ENCODE data around the gene NDST1. TPM values are rescaled to one million over a fixed set of nuclear protein-coding genes. Genes with fewer than 3 reads are reported as not detected.

NDST1 gene
- total RNA-seq, 6 donors from 2014 or later, result 81.7 to 265 (median 166) TPM

- Histone ChIP-seq H3K4me3 (no peak overlapping the region), H3K4me1 (peaks cover 7 to 18% (median 15%) of the 10 kb centered on the region in 4 donors), H3K9me3 (no peaks in the 10 kb centered on the region), H3K36me3 (peaks cover 34 to 82% (median 46%) of the 10 kb centered on the region in 4 donors), H3K27me3 (no peaks in the 10 kb centered on the region), H3K27ac (peak overlapping the region in 1 of 4 donors; percentile 56)
- ATAC-seq (ENCODE audit: low FRiP score in 2 of 2), result no peak
- WGBS, 2 donors, result 57 to 82% methylated on average over 5 of the region's 5 CpGs
- TF ChIP-seq EP300 (IDR thresholded peaks at IDR 0.05) (no peak), POLR2A (IDR thresholded peaks at IDR 0.05) (no peak), CTCF (IDR thresholded peaks at IDR 0.05) (no peak), POLR2AphosphoS5 (IDR thresholded peaks at IDR 0.05) (no peak)
- DNase-seq, result no peak
Measured at GRCh38 chr5:150532996-150533395, 25.1 kb downstream of the NDST1 start.

GRCh38 chr5:150534811-150535210 is 26.9 kb downstream of the NDST1 start:
- no peak overlapping the region for H3K4me3 ChIP-seq
- TF ChIP-seq CTCF (IDR thresholded peaks at IDR 0.05), result no peak
- TF ChIP-seq POLR2A (IDR thresholded peaks at IDR 0.05), result no peak
- TF ChIP-seq EP300 (IDR thresholded peaks at IDR 0.05), result no peak
- TF ChIP-seq POLR2AphosphoS5 (IDR thresholded peaks at IDR 0.05), result no peak
- no peaks in the 10 kb centered on the region for H3K27me3 ChIP-seq
- no peaks in the 10 kb centered on the region for H3K9me3 ChIP-seq
- H3K27ac ChIP-seq, result no peak overlapping the region
- ATAC-seq (ENCODE audit: low FRiP score in 2 of 2) (no peak), DNase-seq (no peak)
- H3K4me1 ChIP-seq, result peaks cover 4 to 12% (median 5%) of the 10 kb centered on the region in 4 donors
- peaks cover 47 to 87% (median 55%) of the 10 kb centered on the region in 4 donors for H3K36me3 ChIP-seq
- WGBS, 2 donors, result 83 to 92% methylated on average over 1 to 8 of the region's 9 CpGs

GRCh38 chr5:150535611-150536010 is 27.7 kb downstream of the NDST1 start:
- H3K4me1 ChIP-seq, result peaks cover 4 to 12% (median 6%) of the 10 kb centered on the region in 4 donors
- DNase-seq (peak in 1 of 2 donors; percentile 47), ATAC-seq (ENCODE audit: low FRiP score in 2 of 2) (no peak)
- 92 to 95% methylated on average over 14 of the region's 14 CpGs for WGBS, 2 donors
- no peaks in the 10 kb centered on the region for H3K27me3 ChIP-seq
- H3K36me3 ChIP-seq, result peaks cover 52 to 95% (median 63%) of the 10 kb centered on the region in 4 donors
- no peaks in the 10 kb centered on the region for H3K9me3 ChIP-seq
- H3K27ac ChIP-seq, result no peak overlapping the region
- no peak overlapping the region for H3K4me3 ChIP-seq
- TF ChIP-seq POLR2A (IDR thresholded peaks at IDR 0.05) (no peak), CTCF (IDR thresholded peaks at IDR 0.05) (no peak), POLR2AphosphoS5 (IDR thresholded peaks at IDR 0.05) (no peak), EP300 (IDR thresholded peaks at IDR 0.05) (no peak)

- TF ChIP-seq POLR2AphosphoS5 (IDR thresholded peaks at IDR 0.05) (no peak), POLR2A (IDR thresholded peaks at IDR 0.05) (no peak), EP300 (IDR thresholded peaks at IDR 0.05) (no peak), CTCF (IDR thresholded peaks at IDR 0.05) (no peak)
- 84 to 95% methylated on average over 8 of the region's 8 CpGs for WGBS, 2 donors
- no peak for ATAC-seq (ENCODE audit: low FRiP score in 2 of 2)
- H3K4me3 ChIP-seq, result no peak overlapping the region
- no peak for DNase-seq
- peaks cover 46 to 91% (median 64%) of the 10 kb centered on the region in 4 donors for H3K36me3 ChIP-seq
- no peaks in the 10 kb centered on the region for H3K27me3 ChIP-seq
- no peaks in the 10 kb centered on the region for H3K9me3 ChIP-seq
- peak overlapping the region in 3 of 4 donors; percentile 12 to 42 (median 37) for H3K27ac ChIP-seq
- peaks cover 25 to 32% (median 26%) of the 10 kb centered on the region in 4 donors for H3K4me1 ChIP-seq
Measured at GRCh38 chr5:150538007-150538917, 30.3 kb downstream of the NDST1 start.
